ENCODE measurements around the gene SPIRE2.

The SPIRE2 gene

GRCh38 chr16:89841275-89841674, 13.0 kb downstream of the SPIRE2 start:
- no peak for DNase-seq (ENCODE audit: low spot score)

- DNase-seq (ENCODE audit: low spot score): no peak
Measured at GRCh38 chr16:89842471-89843408, 14.5 kb downstream of the SPIRE2 start.

GRCh38 chr16:89843409-89844350, 15.4 kb downstream of the SPIRE2 start:
- DNase-seq (ENCODE audit: low spot score): no peak

GRCh38 chr16:89844739-89845339, 16.6 kb downstream of the SPIRE2 start:
- no peak for DNase-seq (ENCODE audit: low spot score)

- no peak for DNase-seq (ENCODE audit: low spot score)
Measured at GRCh38 chr16:89845417-89845816, 17.1 kb downstream of the SPIRE2 start.

- no peak for DNase-seq (ENCODE audit: low spot score)
Measured at GRCh38 chr16:89847051-89847939, 19.0 kb downstream of the SPIRE2 start.

- no peak for DNase-seq (ENCODE audit: low spot score)
Measured at GRCh38 chr16:89847940-89848297, 19.6 kb downstream of the SPIRE2 start.

GRCh38 chr16:89848974-89849373, 20.7 kb downstream of the SPIRE2 start:
- no peak for DNase-seq (ENCODE audit: low spot score)

GRCh38 chr16:89853306-89853993, 25.2 kb downstream of the SPIRE2 start:
- no peak for DNase-seq (ENCODE audit: low spot score)

GRCh38 chr16:89855301-89855945, 27.1 kb downstream of the SPIRE2 start:
- no peak for DNase-seq (ENCODE audit: low spot score)

GRCh38 chr16:89855986-89856385, 27.7 kb downstream of the SPIRE2 start:
- DNase-seq (ENCODE audit: low spot score): no peak

- no peak for DNase-seq (ENCODE audit: low spot score)
Measured at GRCh38 chr16:89858973-89859614, 30.8 kb downstream of the SPIRE2 start.

GRCh38 chr16:89859615-89860007, 31.3 kb downstream of the SPIRE2 start:
- DNase-seq (ENCODE audit: low spot score): no peak

GRCh38 chr16:89860747-89861304, 32.6 kb downstream of the SPIRE2 start:
- peak; percentile 43 for DNase-seq (ENCODE audit: low spot score)

- DNase-seq (ENCODE audit: low spot score): no peak
Measured at GRCh38 chr16:89861648-89862047, 33.4 kb downstream of the SPIRE2 start.

GRCh38 chr16:89862732-89863131, 34.5 kb downstream of the SPIRE2 start:
- DNase-seq (ENCODE audit: low spot score): no peak

- no peak for DNase-seq (ENCODE audit: low spot score)
Measured at GRCh38 chr16:89863741-89864526, 35.7 kb downstream of the SPIRE2 start.

GRCh38 chr16:89864527-89864820, 36.2 kb downstream of the SPIRE2 start:
- no peak for DNase-seq (ENCODE audit: low spot score)

- DNase-seq (ENCODE audit: low spot score): no peak
Measured at GRCh38 chr16:89867918-89868317, 39.6 kb downstream of the SPIRE2 start.

Data from RKO (cell line).